Muscle layer of colon (tissue), 2 donors: Measurements from ENCODE around the gene MAP3K12.

Experiments
- H3K27ac ChIP-seq: one replicate; pipeline ENCODE4 v1.7.0; 2013; ENCODE audit warnings: low read depth, mild to moderate bottlenecking, low read length, moderate library complexity
- H3K27me3 ChIP-seq, 2 donors: one replicate each; pipeline ENCODE4 v1.7.0; 2013; ENCODE audit warnings: low read length in 2 of 2, mild to moderate bottlenecking in 2 of 2; ENCODE audit not compliant: insufficient read depth in 2 of 2, control insufficient read depth in 1 of 2
- H3K36me3 ChIP-seq: one replicate; pipeline ENCODE4 v1.7.0; 2013; ENCODE audit warnings: mild to moderate bottlenecking, low read length; ENCODE audit not compliant: insufficient read depth
- H3K4me1 ChIP-seq: one replicate; pipeline ENCODE4 v1.7.0; 2013; ENCODE audit warnings: mild to moderate bottlenecking, low read length; ENCODE audit not compliant: insufficient read depth
- H3K4me3 ChIP-seq, 2 donors: one replicate each; pipeline ENCODE4 v1.7.0; 2013; ENCODE audit warnings: low read length in 2 of 2, low read depth in 1 of 2, mild to moderate bottlenecking in 1 of 2, moderate library complexity in 1 of 2
- H3K9ac ChIP-seq: one replicate; pipeline ENCODE4 v1.7.0; 2013; ENCODE audit warnings: low read length
- H3K9me3 ChIP-seq: one replicate; pipeline ENCODE4 v1.7.0; 2013; ENCODE audit warnings: mild to moderate bottlenecking, low read length
- donor health status: abdominal sarcoma.
- donor health status: Adenocarcinoma of cecum.

Gene MAP3K12

GRCh38 chr12:53500142-53500775 lies 1.0 kb upstream of the MAP3K12 start:
- Histone ChIP-seq H3K9me3 (no peaks in the 10 kb centered on the region), H3K36me3 (peaks cover 3% of the 10 kb centered on the region), H3K27me3 (no peaks in the 10 kb centered on the region), H3K27ac (peak overlapping the region; percentile 98), H3K4me3 (peak overlapping the region; percentile 50 to 63), H3K9ac (peak overlapping the region; percentile 85), H3K4me1 (peaks cover 35% of the 10 kb centered on the region)

GRCh38 chr12:53498235-53498630 lies 1.0 kb downstream of the MAP3K12 start:
- Histone ChIP-seq H3K4me1 (peaks cover 43% of the 10 kb centered on the region), H3K9ac (no peak overlapping the region), H3K27me3 (no peaks in the 10 kb centered on the region), H3K9me3 (no peaks in the 10 kb centered on the region), H3K27ac (no peak overlapping the region), H3K36me3 (no peaks in the 10 kb centered on the region), H3K4me3 (no peak overlapping the region)

GRCh38 chr12:53497461-53497860 lies 1.8 kb downstream of the MAP3K12 start:
- no peak overlapping the region for H3K9ac ChIP-seq
- H3K4me3 ChIP-seq = no peak overlapping the region
- peaks cover 44% of the 10 kb centered on the region for H3K4me1 ChIP-seq
- no peak overlapping the region for H3K27ac ChIP-seq
- H3K27me3 ChIP-seq = no peaks in the 10 kb centered on the region
- H3K36me3 ChIP-seq = no peaks in the 10 kb centered on the region
- no peaks in the 10 kb centered on the region for H3K9me3 ChIP-seq

- Histone ChIP-seq H3K9ac (no peak overlapping the region), H3K9me3 (no peaks in the 10 kb centered on the region), H3K4me1 (peaks cover 43% of the 10 kb centered on the region), H3K27ac (no peak overlapping the region), H3K36me3 (no peaks in the 10 kb centered on the region), H3K4me3 (no peak overlapping the region), H3K27me3 (no peaks in the 10 kb centered on the region)
Observed at GRCh38 chr12:53496752-53497032, 2.6 kb downstream of the MAP3K12 start.

DNA sequence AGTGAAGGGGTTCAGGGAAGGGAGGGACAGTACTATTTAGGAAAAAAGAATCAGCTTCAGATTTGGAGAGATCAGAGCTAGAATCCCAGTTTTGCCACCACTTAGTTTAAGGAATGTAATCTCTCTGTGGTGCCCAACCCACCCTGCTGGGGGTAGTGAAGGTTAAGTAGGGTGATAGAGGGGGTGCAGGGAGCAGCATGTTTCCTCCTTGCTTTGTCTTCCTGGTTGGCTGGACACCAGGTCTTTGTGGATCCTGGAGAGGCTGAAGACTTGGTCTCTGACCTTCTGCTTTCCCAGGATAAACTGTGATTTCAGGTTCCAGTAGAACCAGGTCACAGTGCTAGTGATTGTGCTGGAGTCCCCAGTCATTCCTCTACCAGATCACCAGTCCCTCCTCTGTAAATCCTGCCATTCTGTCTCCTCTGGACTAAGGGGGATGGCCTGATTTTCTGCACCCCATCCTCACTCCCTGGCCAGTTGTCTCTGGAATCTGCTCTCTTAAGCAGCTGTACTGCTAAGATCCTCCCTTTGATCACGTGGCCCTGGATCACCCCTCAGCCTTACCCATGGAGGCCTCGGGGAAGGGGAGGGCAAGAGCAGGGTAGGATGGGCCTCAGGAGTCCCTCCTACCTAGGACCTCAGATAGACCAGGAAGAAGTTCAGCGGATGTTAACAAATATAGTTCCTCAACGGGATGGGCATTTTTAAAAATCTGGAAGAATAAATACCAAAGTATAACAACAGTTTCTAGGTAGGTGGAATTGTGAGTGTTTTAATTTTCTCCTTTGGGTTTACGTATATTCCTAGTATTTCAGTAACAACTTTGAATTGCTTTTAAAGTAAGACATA lies 3.1 kb downstream of the MAP3K12 start:
- Histone ChIP-seq H3K4me1 (peaks cover 40% of the 10 kb centered on the region), H3K27ac (no peak overlapping the region), H3K4me3 (no peak overlapping the region), H3K9ac (no peak overlapping the region), H3K27me3 (no peaks in the 10 kb centered on the region), H3K36me3 (no peaks in the 10 kb centered on the region), H3K9me3 (no peaks in the 10 kb centered on the region)

DNA sequence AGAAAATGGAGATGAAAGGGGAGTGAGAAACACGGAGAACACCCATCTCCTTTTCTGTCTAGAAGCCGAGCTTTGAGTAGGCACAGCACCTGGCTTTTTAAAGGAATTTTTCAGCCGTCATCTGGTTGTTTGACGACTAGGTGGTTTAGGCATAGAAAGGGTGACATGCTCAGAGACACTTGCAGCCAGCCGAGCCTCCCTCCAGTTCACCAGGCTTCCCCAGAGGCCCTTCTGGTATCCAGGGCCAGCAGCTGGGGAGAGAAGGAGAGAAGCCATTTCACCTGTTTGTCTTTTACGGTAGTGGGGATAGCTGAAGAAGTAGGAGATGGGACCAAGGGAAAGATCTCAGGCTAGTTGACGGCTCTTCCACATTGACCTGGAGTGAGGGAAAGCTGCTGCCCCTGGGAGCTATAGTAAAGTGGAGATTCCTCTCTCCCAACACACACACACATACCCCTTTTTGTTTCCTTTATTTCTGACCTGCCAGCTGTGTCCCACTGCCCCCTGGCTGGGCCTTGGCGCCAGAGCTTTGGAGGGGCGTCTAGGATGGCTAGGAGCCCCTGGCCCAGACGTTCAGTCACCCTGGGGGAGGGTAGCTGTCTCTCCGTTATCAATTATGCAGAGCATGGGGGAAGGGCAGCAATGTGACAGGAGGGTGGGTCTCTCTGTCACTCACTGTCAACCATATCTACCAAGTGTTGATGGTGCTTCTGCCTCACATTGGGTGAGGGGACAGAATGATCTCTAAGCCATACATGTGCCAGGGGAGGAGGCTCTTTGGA lies 5.5 kb downstream of the MAP3K12 start:
- no peaks in the 10 kb centered on the region for H3K9me3 ChIP-seq
- peak overlapping the region; percentile 36 for H3K9ac ChIP-seq
- peaks cover 29% of the 10 kb centered on the region for H3K4me1 ChIP-seq
- H3K27me3 ChIP-seq = no peaks in the 10 kb centered on the region
- peak overlapping the region; percentile 81 for H3K27ac ChIP-seq
- H3K4me3 ChIP-seq = peak overlapping the region; percentile 41 to 80
- H3K36me3 ChIP-seq = no peaks in the 10 kb centered on the region

DNA sequence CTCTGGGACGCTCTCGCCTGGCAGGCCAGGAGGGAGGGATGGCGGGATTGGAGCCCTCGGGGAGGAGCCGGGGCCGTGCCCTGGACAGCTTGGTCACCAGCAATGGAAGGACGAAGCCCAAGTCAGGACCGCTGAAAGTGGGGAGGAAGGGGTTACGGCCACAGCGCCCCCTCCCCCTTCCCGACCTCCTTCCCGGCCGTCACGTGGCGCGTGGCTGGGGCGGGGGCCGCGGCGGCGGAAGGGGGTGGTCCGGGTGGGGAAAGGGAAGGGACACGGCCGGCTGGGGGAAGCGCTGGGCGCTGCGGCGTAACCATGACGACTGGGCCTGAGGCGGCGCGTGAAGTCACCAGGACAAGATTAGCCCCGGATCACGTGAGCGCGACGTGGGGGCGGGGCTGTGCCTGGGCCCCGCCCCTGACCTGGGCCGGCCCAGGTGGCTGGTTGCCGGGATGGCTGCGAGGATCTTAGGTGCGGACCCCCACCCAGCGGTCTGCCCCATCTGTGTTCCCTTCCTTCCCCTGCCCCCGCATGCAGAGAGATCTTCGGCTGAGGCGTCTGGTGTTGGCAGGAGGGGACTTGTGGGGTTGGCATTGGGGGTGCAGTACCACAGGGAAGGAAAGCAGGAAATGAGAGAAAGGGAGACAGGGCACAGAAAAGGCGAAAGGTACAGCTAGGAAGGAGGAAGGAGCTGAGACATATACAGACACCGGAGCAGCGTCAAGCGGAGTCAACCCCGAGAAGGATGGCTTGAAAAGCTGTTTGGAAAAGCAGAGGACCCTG lies 6.2 kb downstream of the MAP3K12 start:
- Histone ChIP-seq H3K9me3 (no peaks in the 10 kb centered on the region), H3K9ac (peak overlapping the region; percentile 36), H3K27ac (peak overlapping the region; percentile 81), H3K36me3 (no peaks in the 10 kb centered on the region), H3K4me3 (peak overlapping the region; percentile 41 to 80), H3K4me1 (peaks cover 24% of the 10 kb centered on the region), H3K27me3 (no peaks in the 10 kb centered on the region)

DNA sequence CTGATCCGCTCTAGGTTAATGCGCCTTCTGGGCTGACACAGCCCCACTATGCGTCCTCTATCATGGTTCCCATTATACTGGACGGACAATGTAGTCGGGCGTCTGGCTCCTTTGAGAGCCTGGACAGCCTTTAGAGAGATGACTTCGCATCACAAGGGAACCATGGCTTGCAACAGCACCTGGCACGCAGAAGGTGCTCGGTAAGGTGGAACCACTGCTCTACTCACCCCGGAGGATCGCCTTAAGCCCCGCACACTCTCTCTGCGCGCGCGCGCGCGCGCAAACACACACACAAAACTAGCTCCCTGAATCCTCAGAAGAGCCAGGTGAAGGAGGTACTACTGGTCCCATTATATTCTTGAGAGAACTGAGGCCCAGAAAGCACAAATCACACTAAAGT lies 7.1 kb downstream of the MAP3K12 start:
- Histone ChIP-seq H3K36me3 (no peaks in the 10 kb centered on the region), H3K4me3 (peak overlapping the region; percentile 41 to 80), H3K9me3 (no peaks in the 10 kb centered on the region), H3K9ac (peak overlapping the region; percentile 42), H3K4me1 (peaks cover 24% of the 10 kb centered on the region), H3K27ac (peak overlapping the region; percentile 81), H3K27me3 (no peaks in the 10 kb centered on the region)

DNA sequence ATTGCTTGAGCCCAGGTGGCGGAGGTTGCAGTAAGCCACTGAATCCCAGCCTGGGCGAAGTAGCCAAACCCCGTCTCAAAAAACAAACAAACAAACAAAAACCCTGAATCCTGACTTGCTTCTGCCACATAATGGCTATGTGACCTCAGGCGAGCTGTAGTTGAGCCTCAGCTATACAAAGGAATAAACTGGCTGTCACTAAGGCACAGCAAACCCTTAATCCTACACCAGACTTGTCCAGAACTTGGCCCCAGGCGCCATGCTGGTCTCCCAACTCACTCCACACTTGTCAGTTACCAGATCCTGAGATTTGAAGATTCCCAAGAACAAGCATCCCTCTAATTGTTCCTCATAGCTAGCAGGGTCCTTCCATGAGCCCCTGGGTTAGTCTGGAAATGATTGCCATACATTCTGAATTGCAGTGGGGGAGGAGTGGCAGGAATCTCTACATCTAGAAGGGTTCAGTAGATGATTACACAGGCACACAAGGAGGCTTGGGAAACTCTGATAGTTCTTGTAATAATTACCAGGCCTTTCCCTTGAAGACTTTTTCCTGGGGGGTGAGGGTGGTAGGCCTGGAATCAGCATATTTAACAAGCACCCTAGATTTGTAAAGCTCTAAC lies 9.9 kb downstream of the MAP3K12 start:
- Histone ChIP-seq H3K4me3 (no peak overlapping the region), H3K9ac (no peak overlapping the region), H3K27me3 (no peaks in the 10 kb centered on the region), H3K4me1 (peaks cover 18% of the 10 kb centered on the region), H3K9me3 (no peaks in the 10 kb centered on the region), H3K36me3 (peaks cover 23% of the 10 kb centered on the region), H3K27ac (no peak overlapping the region)

DNA sequence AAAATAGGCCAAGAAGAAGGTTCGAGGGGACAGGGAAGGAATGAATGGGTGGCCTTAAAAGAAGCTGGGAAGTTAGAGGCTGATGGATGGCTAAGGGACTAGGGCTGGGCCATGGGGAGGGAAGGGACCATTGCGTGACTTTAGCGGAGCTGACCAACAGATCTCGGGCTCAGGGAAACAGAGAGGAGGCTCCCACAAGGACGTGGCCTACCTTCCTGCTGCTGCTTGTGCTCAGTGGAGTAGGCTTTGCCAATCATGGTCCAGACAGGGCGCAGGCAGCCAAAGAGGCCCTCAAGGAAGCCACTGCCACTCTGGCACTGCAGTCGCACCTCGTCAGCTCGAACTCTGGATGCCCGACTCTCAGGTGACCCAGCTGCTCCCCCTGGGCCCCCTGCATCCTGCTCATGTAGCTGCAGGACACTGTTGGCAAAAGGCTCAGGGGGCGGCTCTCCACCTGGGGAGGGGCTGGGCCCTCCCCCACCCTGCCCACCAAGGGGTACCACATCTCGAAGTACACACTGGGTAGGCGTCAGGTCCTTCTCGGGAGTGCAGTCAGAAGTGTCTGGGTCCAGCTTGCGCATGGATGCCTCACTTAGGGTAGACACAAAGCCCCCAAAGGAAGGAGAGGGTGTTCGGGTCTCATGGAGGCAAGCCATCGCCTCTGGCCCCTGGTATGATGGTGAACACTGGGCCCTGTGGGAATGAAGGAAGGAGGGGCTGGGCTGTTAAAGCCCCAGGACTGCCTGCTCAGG lies 12.3 kb downstream of the MAP3K12 start:
- no peak overlapping the region for H3K27ac ChIP-seq
- no peaks in the 10 kb centered on the region for H3K9me3 ChIP-seq
- no peaks in the 10 kb centered on the region for H3K27me3 ChIP-seq
- H3K4me3 ChIP-seq = no peak overlapping the region
- peaks cover 45% of the 10 kb centered on the region for H3K36me3 ChIP-seq
- peaks cover under 1% of the 10 kb centered on the region for H3K4me1 ChIP-seq
- H3K9ac ChIP-seq = no peak overlapping the region
